Testis (tissue), 3 donors: Measurements from ENCODE around the gene PPP1R12A. TPM values are rescaled to one million over a fixed set of nuclear protein-coding genes. Genes with fewer than 3 reads are reported as not detected.

Source experiments
- DNase-seq: peaks from one replicate; pipeline ENCODE4 v3.0.0-alpha.2; 2019
- H3K27ac ChIP-seq, 2 donors: fragments of 200-600 bp; sonication (generic); one replicate each; pipeline ENCODE4 v1.5.1; 2019
- H3K27me3 ChIP-seq: fragments of 200-600 bp; sonication (generic); one replicate; pipeline ENCODE4 v1.5.1; 2019
- H3K36me3 ChIP-seq: fragments of 200-600 bp; sonication (generic); one replicate; pipeline ENCODE4 v1.5.1; 2017; ENCODE audit warnings: low read depth; ENCODE audit errors: missing control alignments
- H3K4me1 ChIP-seq: fragments of 200-600 bp; sonication (generic); one replicate; pipeline ENCODE4 v1.5.1; 2019
- H3K4me3 ChIP-seq, 2 donors: fragments of 200-600 bp; sonication (generic); one replicate each; pipeline ENCODE4 v1.5.1; 2017 to 2019
- H3K9me3 ChIP-seq: fragments of 200-600 bp; sonication (generic); one replicate; pipeline ENCODE4 v1.5.1; 2017
- CTCF ChIP-seq, 3 experiments: fragments of 450-650 bp in 2 of 3; fragments of 200-600 bp in 1 of 3; sonication (generic) in 1 of 3; IDR thresholded peaks; one replicate each; pipeline ENCODE4 v1.5.1; 2016 to 2019; ENCODE audit warnings: antibody characterized with exemption in 3 of 3, mild to moderate bottlenecking in 2 of 3, moderate library complexity in 1 of 3
- POLR2A ChIP-seq: fragments of 450-650 bp; IDR thresholded peaks from one replicate; pipeline ENCODE4 v1.6.1; 2017; ENCODE audit warnings: antibody characterized with exemption, mild to moderate bottlenecking, moderate library complexity
- WGBS, 2 donors: methylation state at CpG; one replicate each; pipeline ENCODE4 v1.1.5; 2018; 5-methylcytosine and 5-hydroxymethylcytosine counted together
- intact Hi-C: fragments of 100-400 bp; cut with DNase I; formaldehyde crosslinking; loops from one replicate; pipeline ENCODE4 v1.15.1; 2023; ENCODE audit warnings: low total_unique reads
- polyA plus RNA-seq: library from polyadenylated mRNA; stranded (reverse); fragments of 350-450 nt; fragmentation: Illumina TruSeq; extraction: RNeasy Lipid Tissue Mini Kit (QIAGEN cat#74804); gene quantifications from one replicate; pipeline ENCODE4 v1.2.3, GENCODE V29; 2014; ENCODE audit warnings: low read depth, low replicate concordance; ENCODE audit not compliant: insufficient read depth
- total RNA-seq, 2 donors: library from RNA; depleted of rRNA; stranded (reverse); fragments of >200 nt; gene quantifications; one replicate each; pipeline ENCODE4 v1.2.3, GENCODE V29; 2016

The PPP1R12A gene
- total and polyA plus RNA-seq, 3 donors from 2014 or later = 22.4 to 119 (median 113) TPM

GRCh38 chr12:79847417-79847816 lies 87.5 kb downstream of the PPP1R12A start:
- H3K4me3 ChIP-seq = no peak overlapping the region
- no peaks in the 10 kb centered on the region for H3K9me3 ChIP-seq
- intact Hi-C loops = no loop called here
- peaks cover 10% of the 10 kb centered on the region for H3K4me1 ChIP-seq
- no peak for DNase-seq
- no peaks in the 10 kb centered on the region for H3K36me3 ChIP-seq
- WGBS, 2 donors = 55 to 59% methylated on average over 1 of the region's 1 CpG
- no peak for TF ChIP-seq CTCF (IDR thresholded peaks at IDR 0.05)
- TF ChIP-seq POLR2A = no peak
- peak overlapping the region in 1 of 2 donors; percentile 5 for H3K27ac ChIP-seq
- no peaks in the 10 kb centered on the region for H3K27me3 ChIP-seq

DNA sequence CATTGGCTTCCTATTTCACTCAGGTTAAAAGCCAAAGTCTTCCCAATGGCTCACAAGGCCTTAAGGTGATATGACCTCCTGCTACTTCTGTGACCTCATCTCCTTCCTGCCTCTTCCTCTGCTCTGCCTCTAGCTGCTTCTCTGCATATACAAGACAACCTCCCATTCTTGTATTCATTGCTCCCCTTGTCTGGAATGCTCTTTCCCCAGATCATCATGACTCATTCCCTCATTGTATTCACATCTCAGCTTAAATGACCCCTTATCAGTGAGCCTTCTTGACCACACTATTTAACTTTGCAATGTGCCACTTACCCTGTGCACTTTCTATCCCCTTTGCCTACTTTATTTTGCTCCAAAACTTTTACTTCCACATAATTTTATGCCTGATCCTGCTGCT lies 90.2 kb downstream of the PPP1R12A start:
- Histone ChIP-seq H3K4me1 (peaks cover 10% of the 10 kb centered on the region), H3K36me3 (no peaks in the 10 kb centered on the region), H3K9me3 (no peaks in the 10 kb centered on the region), H3K4me3 (no peak overlapping the region), H3K27ac (no peak overlapping the region), H3K27me3 (no peaks in the 10 kb centered on the region)
- TF ChIP-seq POLR2A = no peak
- no peak for TF ChIP-seq CTCF (IDR thresholded peaks at IDR 0.05)
- intact Hi-C loops = no loop called here
- no peak for DNase-seq

DNA sequence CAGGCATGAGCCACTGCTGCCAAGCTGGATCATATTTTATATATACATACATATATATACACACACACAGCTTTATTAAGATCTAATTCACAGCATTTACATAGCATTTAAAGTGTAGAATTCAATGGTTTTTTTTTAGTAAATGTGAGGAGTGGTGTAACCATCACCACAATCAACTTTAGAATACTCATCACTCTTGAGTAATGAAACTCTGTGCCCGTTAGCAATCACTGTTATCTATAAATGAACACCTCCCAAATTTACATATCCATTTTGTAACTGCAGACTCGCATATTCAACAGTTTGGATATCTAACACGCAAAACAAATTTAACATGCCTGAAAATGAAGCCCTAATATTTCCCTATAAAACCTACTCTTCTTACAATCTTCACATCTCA lies 90.9 kb downstream of the PPP1R12A start:
- intact Hi-C loops = no loop called here
- TF ChIP-seq POLR2A = no peak
- TF ChIP-seq CTCF (IDR thresholded peaks at IDR 0.05) = no peak
- H3K36me3 ChIP-seq = no peaks in the 10 kb centered on the region
- H3K9me3 ChIP-seq = no peaks in the 10 kb centered on the region
- H3K4me1 ChIP-seq = peaks cover 5% of the 10 kb centered on the region
- no peak overlapping the region for H3K4me3 ChIP-seq
- no peak for DNase-seq
- no peak overlapping the region for H3K27ac ChIP-seq
- H3K27me3 ChIP-seq = no peaks in the 10 kb centered on the region
- WGBS, 2 donors = 91 to 96% methylated on average over 3 of the region's 3 CpGs

- 70 to 83% methylated on average over 2 of the region's 2 CpGs for WGBS, 2 donors
- Histone ChIP-seq H3K27ac (no peak overlapping the region), H3K27me3 (no peaks in the 10 kb centered on the region), H3K9me3 (no peaks in the 10 kb centered on the region), H3K4me1 (no peaks in the 10 kb centered on the region), H3K36me3 (no peaks in the 10 kb centered on the region), H3K4me3 (no peak overlapping the region)
- DNase-seq = no peak
- intact Hi-C loops = no loop called here
- TF ChIP-seq POLR2A (no peak), CTCF (IDR thresholded peaks at IDR 0.05) (no peak)
These were observed 92.3 kb downstream of the PPP1R12A start for GRCh38 chr12:79842630-79843029.

GRCh38 chr12:79841878-79842265 lies 93.0 kb downstream of the PPP1R12A start:
- peak overlapping the region in 1 of 2 donors; percentile 15 for H3K27ac ChIP-seq
- no peaks in the 10 kb centered on the region for H3K36me3 ChIP-seq
- DNase-seq = no peak
- no peaks in the 10 kb centered on the region for H3K9me3 ChIP-seq
- WGBS, 2 donors = 67% methylated on average over 4 of the region's 4 CpGs
- H3K4me3 ChIP-seq = no peak overlapping the region
- H3K27me3 ChIP-seq = no peaks in the 10 kb centered on the region
- intact Hi-C loops = no loop called here
- H3K4me1 ChIP-seq = no peaks in the 10 kb centered on the region
- TF ChIP-seq POLR2A (no peak), CTCF (IDR thresholded peaks at IDR 0.05) (no peak)
